Activated CD4-positive, alpha-beta T cell treated with anti-CD3 and anti-CD28 coated beads, Interleukin-2, amount 10 ng/mL, durations not matched to agents 24 days and 14 days (primary cell): ENCODE results near the gene MEGF6. TPM values are rescaled to one million over a fixed set of nuclear protein-coding genes. Genes with fewer than 3 reads are reported as not detected.
"Not testable (repeated sequence)": the region's sequence is repeated elsewhere in the genome, so short reads cannot be mapped to it uniquely, and the experiment has no call there.

Experiments used
- DNase-seq: peaks from one replicate; pipeline ENCODE4 v3.0.0; 2022
- H3K27ac Mint-ChIP-seq: one replicate; pipeline ENCODE4 v1.8.0; 2022; ENCODE audit warnings: mild to moderate bottlenecking, mixed read lengths
- H3K27me3 Mint-ChIP-seq: one replicate; pipeline ENCODE4 v1.8.0; 2022; ENCODE audit warnings: mixed read lengths
- H3K36me3 Mint-ChIP-seq: one replicate; pipeline ENCODE4 v1.8.0; 2022; ENCODE audit warnings: low read depth, mild to moderate bottlenecking, mixed read lengths
- H3K4me1 Mint-ChIP-seq: one replicate; pipeline ENCODE4 v1.8.0; 2021; ENCODE audit warnings: mixed read lengths
- H3K4me3 Mint-ChIP-seq: one replicate; pipeline ENCODE4 v1.8.0; 2022; ENCODE audit warnings: mild to moderate bottlenecking, moderate library complexity, mixed read lengths
- H3K9me3 Mint-ChIP-seq: one replicate; pipeline ENCODE4 v1.8.0; 2021; ENCODE audit warnings: mixed read lengths
- intact Hi-C: fragments of 100-400 bp; cut with micrococcal nuclease; formaldehyde crosslinking; loops from one replicate; pipeline ENCODE4 v1.15.1; 2023
- total RNA-seq: library from RNA; stranded (reverse); gene quantifications from 2 replicates; pipeline ENCODE4 v1.2.3, GENCODE V29; 2022

Gene MEGF6
- total RNA-seq, 1 donor from 2014 or later = 1.7 TPM

DNA sequence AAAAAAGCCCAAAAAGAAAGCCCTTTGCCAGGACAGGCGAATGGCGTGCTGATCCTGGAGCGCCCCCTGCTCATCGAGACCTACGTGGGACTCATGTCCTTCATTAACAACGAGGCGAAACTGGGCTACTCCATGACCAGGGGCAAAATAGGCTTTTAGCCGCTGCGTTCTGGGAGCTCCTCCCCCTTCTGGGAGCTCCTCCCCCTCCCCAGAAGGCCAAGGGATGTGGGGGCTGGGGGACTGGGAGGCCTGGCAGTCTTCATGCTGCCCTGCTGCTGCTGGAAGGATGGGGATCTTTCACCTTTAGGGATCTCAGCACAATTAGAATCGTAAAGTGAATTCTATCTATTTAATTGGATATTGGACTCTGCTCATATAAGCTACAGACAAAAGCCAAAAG, 17.1 kb upstream of the MEGF6 start:
- Mint-ChIP-seq H3K4me3 (no peak overlapping the region), H3K4me1 (peaks cover 16% of the 10 kb centered on the region), H3K36me3 (peaks cover 10% of the 10 kb centered on the region), H3K27ac (no peak overlapping the region), H3K9me3 (no peaks in the 10 kb centered on the region), H3K27me3 (peaks cover 2% of the 10 kb centered on the region)
- no peak for DNase-seq
- intact Hi-C loops = loop anchor here (10.0 kb wide), 2 partner anchors 96 to 1214 kb away; partner anchors contain the start of gene PEX10

DNA sequence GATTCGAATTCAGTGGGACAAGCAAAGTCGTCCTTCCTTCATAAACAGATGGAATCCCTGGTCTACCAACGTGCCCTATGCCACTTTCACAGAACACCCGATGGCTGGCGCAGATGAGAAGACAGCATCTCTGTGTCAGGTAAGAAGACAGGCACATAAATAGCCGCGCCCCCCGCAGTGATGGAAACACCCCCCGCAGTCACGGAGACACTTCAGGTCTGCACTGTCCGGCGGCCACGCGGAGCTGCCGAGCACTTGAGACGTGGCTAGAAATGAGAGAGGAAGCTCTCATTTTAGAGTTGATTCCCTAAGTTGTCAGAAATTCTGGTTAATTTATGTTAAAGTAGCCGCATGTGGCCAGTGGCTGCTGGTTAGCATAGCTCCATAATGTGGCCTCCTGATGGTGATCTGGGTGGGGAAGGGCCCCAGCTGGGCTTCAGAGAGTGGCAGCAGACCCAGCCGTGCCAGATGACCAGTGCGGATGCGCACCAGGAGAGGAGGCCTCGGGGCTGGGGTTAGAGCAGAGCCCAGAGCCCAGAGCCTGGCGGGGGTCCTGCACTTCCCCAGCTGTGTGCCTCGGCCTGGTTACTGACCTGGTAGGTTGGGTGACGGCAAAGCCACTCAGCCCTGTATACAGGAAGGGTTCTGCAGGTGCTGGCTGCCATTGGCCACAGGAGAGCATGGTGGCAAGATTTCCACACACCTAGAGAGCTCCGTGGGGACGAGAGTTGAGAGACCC, 16.4 kb upstream of the MEGF6 start:
- H3K4me1 Mint-ChIP-seq = peaks cover 23% of the 10 kb centered on the region
- H3K36me3 Mint-ChIP-seq = peaks cover 9% of the 10 kb centered on the region
- H3K27ac Mint-ChIP-seq = no peak overlapping the region
- no peak for DNase-seq
- no peaks in the 10 kb centered on the region for H3K9me3 Mint-ChIP-seq
- H3K27me3 Mint-ChIP-seq = peaks cover 5% of the 10 kb centered on the region
- no peak overlapping the region for H3K4me3 Mint-ChIP-seq
- intact Hi-C loops = loop anchor here (10.0 kb wide), 2 partner anchors 97 to 1213 kb away; partner anchors contain the start of gene PEX10

DNA sequence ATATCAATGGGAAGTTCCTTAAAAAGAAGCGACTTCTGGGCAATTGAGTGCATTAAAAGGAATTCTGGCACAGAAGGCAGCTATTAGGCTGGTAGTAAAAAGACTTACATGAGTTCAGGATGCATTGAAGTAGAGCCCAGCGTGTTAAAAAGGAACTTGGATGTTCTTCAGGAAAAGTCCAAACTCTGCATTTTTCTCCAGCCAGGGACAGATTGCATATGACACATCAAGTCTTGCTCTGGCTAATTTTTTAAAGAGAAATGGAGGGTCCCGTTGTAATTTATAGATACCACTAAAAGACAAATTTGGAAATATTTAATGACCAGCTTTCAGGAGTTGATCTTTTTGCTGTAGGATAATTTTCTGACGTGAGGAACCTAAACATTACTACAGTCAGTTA, 14.7 kb upstream of the MEGF6 start:
- Mint-ChIP-seq H3K9me3 (no peaks in the 10 kb centered on the region), H3K4me3 (peak overlapping the region; percentile 94), H3K27ac (no peak overlapping the region), H3K4me1 (peaks cover 25% of the 10 kb centered on the region), H3K36me3 (peaks cover 9% of the 10 kb centered on the region), H3K27me3 (peaks cover 5% of the 10 kb centered on the region)
- DNase-seq = no peak
- intact Hi-C loops = loop anchor here (10.0 kb wide), 2 partner anchors 99 to 1211 kb away; partner anchors contain the start of gene PEX10

DNA sequence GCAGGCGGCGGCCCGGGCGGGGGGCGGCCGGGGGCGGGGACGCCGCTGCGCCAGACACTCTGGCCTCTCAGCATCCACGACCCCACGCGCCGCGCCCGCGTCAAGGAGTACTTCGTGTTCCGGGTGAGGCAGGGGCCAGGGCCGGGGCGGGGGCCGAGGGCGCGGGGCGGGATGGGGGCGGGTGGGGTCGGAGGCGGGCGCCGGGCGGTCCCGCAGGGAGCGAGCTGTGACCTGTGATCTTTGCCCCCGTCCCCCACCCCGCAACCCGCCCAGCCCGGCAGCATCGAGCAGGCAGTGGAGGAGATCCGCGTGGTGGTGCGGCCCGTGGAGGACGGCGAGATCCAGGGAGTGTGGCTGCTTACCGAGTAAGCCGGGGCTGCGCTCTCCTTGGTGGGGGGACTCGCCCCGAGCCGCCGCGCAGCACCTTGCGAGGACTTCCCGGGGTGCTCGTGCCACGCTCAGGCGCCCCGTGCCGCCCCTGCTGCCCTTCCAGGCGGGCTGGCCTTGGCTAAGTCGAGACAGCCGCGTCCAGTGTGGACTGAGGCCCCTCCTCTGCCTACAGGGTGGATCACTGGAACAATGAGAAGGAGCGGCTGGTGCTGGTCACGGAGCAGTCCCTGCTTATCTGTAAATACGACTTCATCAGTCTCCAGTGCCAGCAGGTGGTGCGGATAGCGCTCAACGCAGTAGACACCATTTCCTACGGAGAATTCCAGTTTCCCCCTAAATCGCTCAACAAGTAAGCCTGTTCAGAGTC, 14.0 kb upstream of the MEGF6 start:
- H3K36me3 Mint-ChIP-seq = peaks cover 8% of the 10 kb centered on the region
- peaks cover 5% of the 10 kb centered on the region for H3K27me3 Mint-ChIP-seq
- H3K9me3 Mint-ChIP-seq = no peaks in the 10 kb centered on the region
- intact Hi-C loops = loop anchor here (10.0 kb wide), 2 partner anchors 99 to 1211 kb away; partner anchors contain the start of gene PEX10
- H3K4me3 Mint-ChIP-seq = peak overlapping the region; percentile 94
- no peak overlapping the region for H3K27ac Mint-ChIP-seq
- peak; percentile 78 for DNase-seq
- H3K4me1 Mint-ChIP-seq = peaks cover 25% of the 10 kb centered on the region

DNA sequence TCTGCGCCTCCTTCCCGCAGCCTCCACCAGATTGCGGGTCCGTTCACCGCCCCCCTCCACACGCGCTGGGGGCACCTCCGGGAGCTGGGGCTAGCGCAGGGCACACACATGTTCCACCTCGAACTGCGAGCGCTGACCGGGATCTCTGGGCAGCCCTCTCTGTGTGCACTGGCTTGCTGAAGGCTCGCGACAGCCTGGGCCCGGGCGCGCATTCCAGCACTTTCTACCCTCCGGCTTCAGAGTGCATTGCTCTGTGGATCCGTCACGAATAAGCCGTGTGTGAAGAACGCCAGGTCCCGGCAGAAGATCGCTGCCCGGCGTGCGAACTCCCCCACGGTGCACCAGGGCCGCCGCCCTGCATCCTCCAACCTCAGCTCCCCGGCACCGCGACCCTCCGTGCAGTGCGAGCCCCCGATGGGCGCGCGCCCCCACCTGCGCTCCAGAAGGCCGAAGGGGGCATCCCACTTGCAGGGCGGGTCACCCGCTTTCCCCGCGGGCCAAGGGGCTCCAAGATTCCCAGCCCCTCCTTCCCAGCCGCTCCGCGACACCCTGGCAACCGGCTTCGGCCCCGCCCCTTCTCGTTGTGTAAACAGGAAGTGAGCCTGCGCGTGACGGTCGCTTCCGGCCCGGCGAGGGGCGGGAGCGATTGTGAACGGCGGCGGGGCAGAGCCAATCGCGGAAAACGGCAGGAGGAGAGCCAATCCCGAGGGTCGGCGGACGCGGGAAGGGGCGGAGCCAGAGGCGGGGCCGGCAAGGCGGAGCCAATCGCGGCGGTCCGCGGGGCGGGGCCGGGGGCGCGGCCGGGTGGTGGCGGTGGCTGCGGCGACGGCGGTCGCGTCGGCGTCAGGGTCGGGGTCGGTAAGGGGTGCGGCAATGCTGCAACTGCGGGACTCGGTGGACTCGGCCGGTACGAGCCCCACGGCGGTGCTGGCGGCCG, 13.2 kb upstream of the MEGF6 start, which contains the start of gene TPRG1L:
Gene TPRG1L, plus strand, starts transcription at position 816 of the 937 bp plus-strand sequence. Its CDS starts 58 bp downstream, at position 874.
- Mint-ChIP-seq H3K36me3 (peaks cover 4% of the 10 kb centered on the region), H3K27me3 (peaks cover 5% of the 10 kb centered on the region), H3K4me3 (peak within 1 kb of the TSS; percentile 94), H3K27ac (peak within 1 kb of the TSS; percentile 70), H3K4me1 (peaks cover 25% of the 10 kb centered on the region), H3K9me3 (no peaks in the 10 kb centered on the region)
- peak; percentile 100 for DNase-seq
- intact Hi-C loops = loop anchor here (1.0 to 10.0 kb wide), 5 partner anchors 26 to 1210 kb away; partner anchors contain the start of genes ARHGEF16, PEX10, SMIM1 and WRAP73

DNA sequence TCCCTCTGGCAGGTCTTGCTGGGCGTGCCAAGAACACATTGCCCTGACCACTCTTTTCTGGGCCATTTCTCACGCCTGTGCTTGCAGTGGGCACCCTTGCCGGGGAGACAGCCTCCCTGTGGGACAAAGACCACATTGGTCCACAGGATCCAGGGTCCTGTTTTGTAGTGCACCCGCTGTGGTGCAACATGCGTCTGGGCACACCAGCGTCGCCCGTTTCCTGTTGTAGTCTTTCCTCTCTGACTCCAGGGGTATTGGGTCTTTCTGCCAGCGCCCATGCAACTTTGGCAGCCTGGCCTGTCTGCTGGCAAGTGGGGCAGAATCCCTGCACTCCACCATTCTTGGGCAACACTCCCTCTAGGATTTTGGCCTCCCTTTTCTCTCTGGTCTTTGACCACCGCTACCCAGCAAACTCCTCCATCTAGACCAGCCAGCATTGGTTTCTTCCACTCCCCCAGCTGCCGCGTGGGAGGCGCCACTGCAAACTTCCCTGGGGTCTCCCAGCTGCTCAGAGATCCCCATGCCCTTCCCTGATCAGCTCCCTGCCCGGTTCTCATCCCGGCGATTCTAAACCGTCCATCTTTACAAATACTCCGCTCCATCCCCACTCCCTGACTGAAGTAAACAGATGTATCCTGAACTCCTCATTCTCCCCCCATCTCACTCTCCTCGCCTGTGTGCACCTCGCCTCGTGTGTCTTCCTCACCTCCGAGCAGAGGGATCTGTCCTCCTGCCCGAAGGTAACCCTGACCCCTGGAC, 12.3 kb upstream of the MEGF6 start:
- Mint-ChIP-seq H3K9me3 (no peaks in the 10 kb centered on the region), H3K36me3 (peaks cover under 1% of the 10 kb centered on the region), H3K27ac (peak overlapping the region; percentile 70), H3K27me3 (peaks cover 5% of the 10 kb centered on the region), H3K4me1 (peaks cover 29% of the 10 kb centered on the region), H3K4me3 (peak overlapping the region; percentile 94)
- peak; percentile 64 for DNase-seq
- intact Hi-C loops = loop anchor here (1.0 to 10.0 kb wide), 5 partner anchors 27 to 1209 kb away; partner anchors contain the start of genes ARHGEF16, PEX10, SMIM1 and WRAP73

DNA sequence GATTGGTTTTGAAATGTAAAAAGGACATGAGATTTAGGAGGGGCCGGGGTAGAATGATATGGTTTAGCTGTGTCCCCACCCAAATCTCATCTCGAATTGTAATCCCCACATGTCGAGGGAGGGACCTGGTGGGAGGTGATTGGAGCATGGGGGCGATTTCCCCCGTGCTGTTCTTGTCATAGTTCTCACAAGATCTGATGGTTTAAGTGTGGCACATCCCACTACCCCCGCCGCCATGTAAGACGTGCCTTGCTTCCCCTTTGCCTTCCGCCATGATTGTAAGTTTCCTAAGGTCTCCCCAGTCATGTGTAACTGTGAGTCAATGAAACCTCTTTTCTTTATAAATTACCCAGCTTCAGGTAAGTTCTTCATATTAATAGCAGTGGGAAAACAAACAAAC, 10.8 kb upstream of the MEGF6 start:
- H3K27ac Mint-ChIP-seq, DNase-seq, H3K36me3 Mint-ChIP-seq, H3K9me3 Mint-ChIP-seq, H3K27me3 Mint-ChIP-seq: not testable (repeated sequence)
- intact Hi-C loops = loop anchor here (5.0 to 10.0 kb wide), 3 partner anchors 103 to 1207 kb away; partner anchors contain the start of genes ARHGEF16 and PEX10
- Mint-ChIP-seq H3K4me3 (peak overlapping the region; percentile 15), H3K4me1 (peaks cover 29% of the 10 kb centered on the region)

DNA sequence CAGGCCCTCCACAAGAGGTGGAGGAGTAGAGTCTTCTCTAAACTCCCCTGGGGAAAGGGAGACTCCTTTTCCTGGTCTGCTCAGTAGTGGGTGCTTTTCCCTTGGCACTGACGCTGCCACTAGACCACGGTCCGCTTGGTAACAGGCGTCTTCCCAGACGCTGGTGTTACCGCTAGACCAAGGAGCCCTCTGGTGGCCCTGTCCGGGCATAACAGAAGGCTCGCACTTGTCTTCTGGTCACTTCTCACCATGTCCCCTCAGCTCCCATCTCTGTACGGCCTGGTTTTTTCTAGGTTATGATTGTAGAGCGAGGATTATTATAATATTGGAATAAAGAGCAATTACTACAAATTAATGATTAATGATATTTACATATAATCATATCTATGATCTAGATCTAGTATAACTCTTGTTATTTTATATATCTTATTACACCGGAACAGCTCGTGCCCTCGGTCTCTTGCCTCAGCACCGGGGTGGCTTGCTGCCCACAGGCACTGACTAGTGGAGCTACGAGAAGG, 9.9 kb upstream of the MEGF6 start:
- H3K9me3 Mint-ChIP-seq, H3K36me3 Mint-ChIP-seq, H3K27me3 Mint-ChIP-seq, H3K4me3 Mint-ChIP-seq, H3K27ac Mint-ChIP-seq: not testable (repeated sequence)
- peak; percentile 71 for DNase-seq
- peaks cover 29% of the 10 kb centered on the region for H3K4me1 Mint-ChIP-seq
- intact Hi-C loops = loop anchor here (5.0 to 10.0 kb wide), 3 partner anchors 104 to 1206 kb away; partner anchors contain the start of genes ARHGEF16 and PEX10

DNA sequence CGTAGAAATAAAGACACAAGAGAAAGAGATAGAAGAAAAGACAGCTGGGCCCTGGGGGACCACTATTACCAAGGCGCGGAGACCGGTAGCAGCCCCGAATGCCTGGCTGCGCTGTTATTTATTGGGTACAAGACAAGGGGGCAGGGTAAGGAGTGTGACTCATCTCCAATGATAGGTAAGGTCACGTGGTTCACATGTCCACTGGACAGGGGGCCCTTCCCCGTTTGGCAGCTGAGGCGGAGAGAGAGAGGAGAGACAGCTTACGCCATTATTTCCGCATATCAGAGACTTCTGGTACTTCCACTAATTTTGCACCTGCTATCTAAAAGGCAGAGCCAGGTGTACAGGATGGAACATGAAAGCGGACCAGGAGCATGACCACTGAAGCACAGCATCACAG, 9.4 kb upstream of the MEGF6 start:
- Mint-ChIP-seq H3K4me3 (no peak overlapping the region), H3K27me3 (peaks cover 5% of the 10 kb centered on the region), H3K36me3 (no peaks in the 10 kb centered on the region), H3K9me3 (no peaks in the 10 kb centered on the region), H3K4me1 (peaks cover 26% of the 10 kb centered on the region), H3K27ac (no peak overlapping the region)
- no peak for DNase-seq
- intact Hi-C loops = loop anchor here (5.0 to 10.0 kb wide), 3 partner anchors 104 to 1206 kb away; partner anchors contain the start of genes ARHGEF16 and PEX10

DNA sequence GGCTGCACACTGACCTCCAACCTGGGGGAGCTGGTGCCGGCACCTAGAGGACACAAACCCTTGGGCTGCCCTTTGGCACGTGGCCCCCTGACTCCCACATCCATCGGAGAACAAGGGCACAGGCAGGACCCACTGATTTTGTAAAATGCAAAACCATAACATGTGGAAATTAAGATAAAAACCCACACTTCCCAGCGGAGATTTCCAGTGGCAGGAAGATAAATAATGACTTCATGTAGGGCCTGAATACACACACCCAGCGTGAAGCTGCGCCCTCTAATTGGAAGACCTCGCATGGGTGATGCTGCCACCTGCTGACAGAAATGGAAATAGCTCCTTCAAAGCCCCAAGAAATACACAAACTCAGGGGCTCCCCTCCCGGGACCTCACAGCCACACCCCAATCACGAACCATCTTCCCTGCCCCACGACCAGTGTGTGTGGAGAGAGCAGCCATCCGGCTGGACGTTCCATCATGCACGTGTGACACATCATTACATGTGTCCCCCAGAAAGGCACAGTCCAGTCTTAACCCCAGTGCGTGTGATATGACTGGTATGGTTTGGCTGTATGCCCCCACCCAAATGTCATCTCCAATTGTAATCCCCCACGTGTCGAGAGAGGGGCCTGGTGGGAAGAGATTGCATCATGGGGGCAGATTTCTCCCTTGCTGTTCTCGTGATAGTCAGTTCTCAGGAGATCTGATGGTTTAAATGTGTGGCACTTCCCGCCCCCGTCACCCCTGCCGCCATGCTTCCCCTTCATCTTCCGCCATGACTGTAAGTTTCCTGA, 7.8 kb upstream of the MEGF6 start:
- Mint-ChIP-seq H3K27ac (no peak overlapping the region), H3K4me1 (peaks cover 19% of the 10 kb centered on the region), H3K27me3 (peaks cover 6% of the 10 kb centered on the region), H3K36me3 (no peaks in the 10 kb centered on the region), H3K4me3 (no peak overlapping the region), H3K9me3 (no peaks in the 10 kb centered on the region)
- intact Hi-C loops = loop anchor here (1.0 kb wide), 2 partner anchors 54 to 128 kb away; no protein-coding TSS in a partner anchor
- DNase-seq = peak; percentile 93

DNA sequence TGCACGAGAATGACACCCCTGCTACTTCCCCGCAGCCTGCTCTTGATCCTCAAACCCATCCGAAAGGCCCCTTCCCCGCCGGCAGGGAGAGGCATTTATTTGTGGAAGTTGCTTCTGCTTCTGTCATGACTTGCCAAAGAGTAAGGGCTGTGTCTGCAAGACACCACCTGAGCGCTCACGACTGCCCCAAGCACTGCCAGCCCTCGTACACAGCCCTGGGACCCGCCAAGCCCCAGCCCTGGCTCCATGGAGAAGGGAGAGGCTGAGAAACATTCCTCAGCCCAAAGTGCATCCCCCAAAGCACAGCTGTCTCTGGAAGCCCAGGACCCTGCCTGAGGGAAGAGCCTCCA, 7.2 kb upstream of the MEGF6 start:
- H3K27me3 Mint-ChIP-seq = peaks cover 9% of the 10 kb centered on the region
- peaks cover 13% of the 10 kb centered on the region for H3K4me1 Mint-ChIP-seq
- H3K27ac Mint-ChIP-seq = no peak overlapping the region
- intact Hi-C loops = no loop called here
- no peaks in the 10 kb centered on the region for H3K9me3 Mint-ChIP-seq
- no peak for DNase-seq
- no peaks in the 10 kb centered on the region for H3K36me3 Mint-ChIP-seq
- no peak overlapping the region for H3K4me3 Mint-ChIP-seq
